ENCODE data around the gene OPCML.

Gene OPCML

DNA sequence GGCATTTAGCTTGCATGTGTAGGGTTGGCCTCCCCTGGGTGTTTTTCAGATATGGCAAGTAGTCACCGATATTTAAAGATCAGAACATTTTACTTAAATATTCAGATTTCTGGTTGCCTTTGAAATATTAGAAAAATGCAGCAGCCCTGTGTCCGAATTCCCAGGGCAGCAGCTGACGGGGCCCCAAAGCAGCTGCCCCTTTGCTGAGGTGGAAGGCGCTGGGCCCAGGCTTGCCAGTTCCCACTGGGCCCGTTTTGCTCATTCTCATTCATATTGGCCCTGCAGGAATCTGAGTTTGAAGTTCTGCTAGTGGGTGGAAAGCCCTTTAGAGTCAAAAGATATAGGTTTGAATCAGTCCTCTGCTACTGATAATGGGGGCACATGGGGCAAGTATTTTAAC, 692.1 kb downstream of the OPCML start:
- H3K36me3 ChIP-seq (ENCODE audit: insufficient read depth, low read length) = no peaks in the 10 kb centered on the region

DNA sequence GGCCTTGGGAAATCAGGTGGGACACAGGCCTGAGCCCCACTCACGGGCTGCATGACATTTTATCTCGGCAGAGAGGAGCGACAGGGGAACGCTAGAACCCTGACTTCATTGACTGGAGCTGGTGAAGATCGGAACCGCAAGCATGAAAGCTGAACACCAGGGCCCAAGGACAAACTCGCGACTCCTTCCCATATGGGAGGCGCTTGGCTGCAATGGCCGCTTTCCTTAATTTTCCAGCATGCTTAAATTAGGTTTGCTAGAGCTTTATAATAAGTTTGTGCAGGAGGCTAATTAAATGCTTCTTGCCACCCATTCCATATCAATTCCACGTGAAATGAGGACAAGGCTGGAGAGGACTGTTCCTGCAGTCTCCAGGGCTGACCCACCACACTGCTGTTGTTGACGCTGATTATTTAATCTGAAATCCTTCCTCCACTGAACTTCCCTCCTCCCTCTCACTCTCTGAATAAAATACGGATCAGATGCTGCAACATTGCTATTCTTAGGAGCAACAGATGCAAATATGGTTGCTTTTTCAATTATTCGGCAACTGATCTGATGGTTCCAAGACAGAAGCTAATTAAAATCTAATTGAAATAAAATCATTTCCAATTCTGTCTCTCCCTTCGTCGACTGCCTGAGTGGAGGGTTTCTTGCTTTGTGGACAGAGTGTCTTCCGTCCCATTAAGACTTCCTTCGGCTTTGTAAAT, 692.9 kb downstream of the OPCML start:
- Histone ChIP-seq H3K36me3 (ENCODE audit: insufficient read depth, low read length) (no peaks in the 10 kb centered on the region), H3K79me2 (ENCODE audit: insufficient read depth, low read length) (no peaks in the 10 kb centered on the region), H3K27me3 (ENCODE audit: insufficient read depth, low read length, poor library complexity, severe bottlenecking) (no peaks in the 10 kb centered on the region), H3K4me1 (ENCODE audit: insufficient read depth, low read length, poor library complexity, severe bottlenecking) (no peaks in the 10 kb centered on the region), H3K9me2 (replicated peaks; ENCODE audit: low read depth, low read length) (no peaks in the 10 kb centered on the region), H3F3A (ENCODE audit: low read depth) (no peaks in the 10 kb centered on the region), H3K4me3 (ENCODE audit: low read length, poor library complexity, severe bottlenecking) (no peak overlapping the region), H2AFZ (ENCODE audit: low read length) (no peak overlapping the region), H3K9me3 (ENCODE audit: insufficient read depth, low read depth, low read length) (no peaks in the 10 kb centered on the region; the same call in 1 of the 2 replicates), H4K20me1 (ENCODE audit: insufficient read depth, low read length, poor library complexity, severe bottlenecking) (no peaks in the 10 kb centered on the region), H3K4me2 (ENCODE audit: low read depth, low read length, poor library complexity, severe bottlenecking) (no peak overlapping the region), H3K9ac (ENCODE audit: low read depth, low read length, poor library complexity, severe bottlenecking) (no peak overlapping the region)
- TF ChIP-seq, protein P1, sequence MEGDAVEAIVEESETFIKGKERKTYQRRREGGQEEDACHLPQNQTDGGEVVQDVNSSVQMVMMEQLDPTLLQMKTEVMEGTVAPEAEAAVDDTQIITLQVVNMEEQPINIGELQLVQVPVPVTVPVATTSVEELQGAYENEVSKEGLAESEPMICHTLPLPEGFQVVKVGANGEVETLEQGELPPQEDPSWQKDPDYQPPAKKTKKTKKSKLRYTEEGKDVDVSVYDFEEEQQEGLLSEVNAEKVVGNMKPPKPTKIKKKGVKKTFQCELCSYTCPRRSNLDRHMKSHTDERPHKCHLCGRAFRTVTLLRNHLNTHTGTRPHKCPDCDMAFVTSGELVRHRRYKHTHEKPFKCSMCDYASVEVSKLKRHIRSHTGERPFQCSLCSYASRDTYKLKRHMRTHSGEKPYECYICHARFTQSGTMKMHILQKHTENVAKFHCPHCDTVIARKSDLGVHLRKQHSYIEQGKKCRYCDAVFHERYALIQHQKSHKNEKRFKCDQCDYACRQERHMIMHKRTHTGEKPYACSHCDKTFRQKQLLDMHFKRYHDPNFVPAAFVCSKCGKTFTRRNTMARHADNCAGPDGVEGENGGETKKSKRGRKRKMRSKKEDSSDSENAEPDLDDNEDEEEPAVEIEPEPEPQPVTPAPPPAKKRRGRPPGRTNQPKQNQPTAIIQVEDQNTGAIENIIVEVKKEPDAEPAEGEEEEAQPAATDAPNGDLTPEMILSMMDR (conservative IDR thresholded peaks at IDR 0.05; ENCODE audit: low read length) = no peak
- TF ChIP-seq EZH2phosphoT487 (IDR thresholded peaks at IDR 0.05; ENCODE audit: borderline replicate concordance) = no peak

More for the DNA sequence above, 692.1 kb downstream of the OPCML start:
- Histone ChIP-seq H3K4me3 (ENCODE audit: low read length, poor library complexity, severe bottlenecking) (no peak overlapping the region), H3K79me2 (ENCODE audit: insufficient read depth, low read length) (no peaks in the 10 kb centered on the region), H3F3A (ENCODE audit: low read depth) (no peaks in the 10 kb centered on the region), H3K9me3 (ENCODE audit: insufficient read depth, low read depth, low read length) (no peaks in the 10 kb centered on the region; the same call in 1 of the 2 replicates), H3K9me2 (replicated peaks; ENCODE audit: low read depth, low read length) (no peaks in the 10 kb centered on the region), H3K4me1 (ENCODE audit: insufficient read depth, low read length, poor library complexity, severe bottlenecking) (no peaks in the 10 kb centered on the region), H4K20me1 (ENCODE audit: insufficient read depth, low read length, poor library complexity, severe bottlenecking) (no peaks in the 10 kb centered on the region), H3K4me2 (ENCODE audit: low read depth, low read length, poor library complexity, severe bottlenecking) (no peak overlapping the region), H3K9ac (ENCODE audit: low read depth, low read length, poor library complexity, severe bottlenecking) (no peak overlapping the region), H3K27me3 (ENCODE audit: insufficient read depth, low read length, poor library complexity, severe bottlenecking) (no peaks in the 10 kb centered on the region), H2AFZ (ENCODE audit: low read length) (no peak overlapping the region)
- no peak for TF ChIP-seq EZH2phosphoT487 (IDR thresholded peaks at IDR 0.05; ENCODE audit: borderline replicate concordance)
- TF ChIP-seq, protein P1 (conservative IDR thresholded peaks at IDR 0.05; ENCODE audit: low read length) = no peak

DNA sequence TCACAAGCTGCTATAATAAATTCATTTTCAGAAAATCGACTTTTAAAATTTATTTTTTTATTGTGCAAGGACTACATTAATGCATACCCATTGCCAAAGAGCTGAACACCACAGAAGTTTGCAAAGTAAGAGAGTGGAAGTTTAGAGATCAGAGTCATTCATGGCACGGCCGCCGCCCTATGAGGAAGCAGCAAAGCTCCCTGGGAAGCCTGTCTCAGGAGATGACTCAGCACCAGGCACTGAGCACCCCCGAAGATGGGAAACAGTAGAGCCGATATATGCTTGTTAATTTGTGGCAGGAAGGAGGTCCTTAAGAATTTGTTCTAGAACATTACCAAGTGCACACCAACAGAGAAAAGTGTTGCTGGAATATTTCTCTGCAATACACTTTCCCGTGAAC, 693.7 kb downstream of the OPCML start:
- TF ChIP-seq, protein P1 (conservative IDR thresholded peaks at IDR 0.05; ENCODE audit: low read length) = no peak
- TF ChIP-seq EZH2phosphoT487 (IDR thresholded peaks at IDR 0.05; ENCODE audit: borderline replicate concordance) = no peak
- H3K9me3 ChIP-seq (ENCODE audit: insufficient read depth, low read depth, low read length) = no peaks in the 10 kb centered on the region; the same call in 1 of the 2 replicates

More for the DNA sequence above, 693.7 kb downstream of the OPCML start:
- no peaks in the 10 kb centered on the region for H3F3A ChIP-seq (ENCODE audit: low read depth)
- H3K4me3 ChIP-seq (ENCODE audit: low read length, poor library complexity, severe bottlenecking) = no peak overlapping the region
- H3K4me2 ChIP-seq (ENCODE audit: low read depth, low read length, poor library complexity, severe bottlenecking) = no peak overlapping the region
- no peaks in the 10 kb centered on the region for H3K79me2 ChIP-seq (ENCODE audit: insufficient read depth, low read length)
- H3K4me1 ChIP-seq (ENCODE audit: insufficient read depth, low read length, poor library complexity, severe bottlenecking) = no peaks in the 10 kb centered on the region
- no peaks in the 10 kb centered on the region for H3K27me3 ChIP-seq (ENCODE audit: insufficient read depth, low read length, poor library complexity, severe bottlenecking)
- H2AFZ ChIP-seq (ENCODE audit: low read length) = no peak overlapping the region
- H3K9me2 ChIP-seq (replicated peaks; ENCODE audit: low read depth, low read length) = no peaks in the 10 kb centered on the region
- no peak overlapping the region for H3K9ac ChIP-seq (ENCODE audit: low read depth, low read length, poor library complexity, severe bottlenecking)
- no peaks in the 10 kb centered on the region for H3K36me3 ChIP-seq (ENCODE audit: insufficient read depth, low read length)
- H4K20me1 ChIP-seq (ENCODE audit: insufficient read depth, low read length, poor library complexity, severe bottlenecking) = no peaks in the 10 kb centered on the region
